K562 (cell line): Measurements from ENCODE around the gene CPZ.
"Not testable (repeated sequence)": the region's sequence is repeated elsewhere in the genome, so short reads cannot be mapped to it uniquely, and the experiment has no call there.

Experiments used
- KAT2B ChIP-seq: IDR thresholded peaks from one replicate; pipeline ENCODE4 v1.6.1; 2012; ENCODE audit warnings: low read depth, mild to moderate bottlenecking, control low read depth, inconsistent platforms, low read length, moderate library complexity
- KLF1 ChIP-seq: fragments of 450-650 bp; IDR thresholded peaks from 2 replicates; pipeline ENCODE4 v1.6.1; 2016; ENCODE audit warnings: missing genetic modification characterization, missing compliant biosample characterization

DNA sequence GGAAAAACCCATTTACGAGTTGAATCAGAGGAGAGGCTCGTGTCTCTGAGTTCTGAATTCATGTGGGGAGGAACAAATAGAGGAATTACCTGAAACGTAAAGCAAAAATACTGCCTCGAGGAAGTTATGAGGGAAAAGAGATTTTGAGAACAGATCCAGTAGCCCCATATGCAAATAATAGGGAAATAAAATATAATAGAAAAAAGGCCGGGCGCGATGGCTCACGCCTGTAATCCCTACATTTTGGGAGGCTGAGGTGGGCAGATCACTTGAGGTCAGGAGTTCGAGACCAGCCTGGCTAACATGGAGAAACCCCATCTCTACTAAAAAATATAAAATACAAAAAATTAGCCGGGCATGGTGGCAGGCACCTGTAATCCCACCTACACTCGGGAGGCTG is 42.2 kb downstream of the CPZ start:
- not testable (repeated sequence) for TF ChIP-seq KAT2B; KLF1 (tag)
